Endothelial cell of umbilical vein (primary cell): ENCODE data around the gene PDHX. TPM values are rescaled to one million over a fixed set of nuclear protein-coding genes. Genes with fewer than 3 reads are reported as not detected.

ENCODE experiments used
- BruUV-seq: library from RNA; stranded (reverse); fragments of 400-500 nt; replicated peaks from 2 replicates; lab custom pipeline; 2021; lab: Mats Ljungman, UMichigan
- CTCF ChIA-PET: fragments of 300-600, 350-600 bp; sonication (Branson Sonifier 250); formaldehyde crosslinking; loops from one replicate; lab custom pipeline; 2021; ENCODE audit warnings: antibody characterized with exemption, inconsistent platforms; lab: Charles Lee
- POLR2A ChIA-PET: fragments of 300-600, 350-600 bp; sonication (Branson Sonifier 250); formaldehyde crosslinking; loops from one replicate; lab custom pipeline; 2021; ENCODE audit warnings: antibody characterized with exemption, inconsistent platforms; lab: Charles Lee
- DNase-seq: peaks from one replicate; pipeline ENCODE4 v3.0.0-alpha.2; 2011; ENCODE audit warnings: low read depth, low spot score
- FAIRE-seq: peaks from 2 replicates; lab custom pipeline; 2011; peaks lifted over from hg19 to GRCh38; lab: Jason Lieb, UNC
- H2AFZ ChIP-seq: 2 replicates; pipeline ENCODE4 v1.6.0; 2012; ENCODE audit warnings: low read depth, low read length, control low read depth, inconsistent platforms
- H3K27ac ChIP-seq: 2 replicates; pipeline ENCODE4 v1.5.1; 2011; ENCODE audit warnings: low read depth, mild to moderate bottlenecking, control low read depth, low read length, moderate library complexity; ENCODE audit not compliant: insufficient read depth
- H3K27me3 ChIP-seq, 2 experiments: 2 replicates each; pipeline versions ENCODE4 v1.6.0 to v1.6.1; 2011; ENCODE audit warnings: low read length in 2 of 2, mixed read lengths in 1 of 2; ENCODE audit not compliant: control insufficient read depth in 2 of 2, insufficient read depth in 2 of 2
- H3K36me3 ChIP-seq, 2 experiments: 2 replicates in 1 of 2; 3 replicates in 1 of 2; pipeline ENCODE4 v1.5.1; 2011; ENCODE audit warnings: low read length in 2 of 2, mild to moderate bottlenecking in 1 of 2, moderate library complexity in 1 of 2; ENCODE audit not compliant: control insufficient read depth in 2 of 2, insufficient read depth in 2 of 2; ENCODE audit errors: extremely low read depth in 1 of 2
- H3K4me1 ChIP-seq: 3 replicates; pipeline ENCODE4 v1.5.1; 2011; ENCODE audit warnings: mild to moderate bottlenecking, low read length; ENCODE audit not compliant: control insufficient read depth, insufficient read depth; ENCODE audit errors: extremely low read depth
- H3K4me2 ChIP-seq: 2 replicates; pipeline ENCODE4 v1.6.1; 2011; ENCODE audit warnings: low read length, control low read depth, mixed read lengths; ENCODE audit not compliant: insufficient read depth
- H3K4me3 ChIP-seq, 3 experiments: fragments of 200-600 bp in 1 of 3; sonication (generic), shearing (Covaris generic) in 1 of 3; replicated peaks in 1 of 3; 2 replicates each; pipeline ENCODE4 v1.5.1; 2011 to 2016; ENCODE audit warnings: control low read depth in 3 of 3, low read length in 3 of 3, mild to moderate bottlenecking in 2 of 3, inconsistent platforms in 1 of 3, low read depth in 1 of 3, moderate library complexity in 1 of 3; ENCODE audit not compliant: insufficient read depth in 1 of 3
- H3K79me2 ChIP-seq: 2 replicates; pipeline ENCODE4 v1.6.0; 2012; ENCODE audit warnings: low read length, inconsistent platforms; ENCODE audit not compliant: control insufficient read depth, insufficient read depth
- H3K9ac ChIP-seq: replicated peaks from 2 replicates; pipeline ENCODE3; 2011; ENCODE audit warnings: low read length, control low read depth; ENCODE audit not compliant: insufficient read depth; ENCODE audit errors: extremely low read depth
- H3K9me1 ChIP-seq: replicated peaks from 3 replicates; pipeline ENCODE4 v1.6.0; 2011; ENCODE audit warnings: mild to moderate bottlenecking, low read length; ENCODE audit not compliant: control insufficient read depth, insufficient read depth; ENCODE audit errors: extremely low read depth
- H3K9me3 ChIP-seq: replicated peaks from 2 replicates; pipeline ENCODE4 v1.5.1; 2012; ENCODE audit warnings: low read length, inconsistent platforms; ENCODE audit not compliant: control insufficient read depth, insufficient read depth
- H4K20me1 ChIP-seq: replicated peaks from 2 replicates; pipeline ENCODE3; 2011; ENCODE audit warnings: mild to moderate bottlenecking, low read length; ENCODE audit not compliant: control insufficient read depth, insufficient read depth; ENCODE audit errors: extremely low read depth
- CTCF ChIP-seq, 2 donors: IDR thresholded peaks; 1 replicate in 1 of 2; 2 replicates in 1 of 2; pipeline ENCODE4 v1.5.1; 2011; ENCODE audit warnings: low read length in 2 of 2, mild to moderate bottlenecking in 2 of 2, moderate library complexity in 2 of 2, control low read depth in 1 of 2, inconsistent platforms in 1 of 2, low read depth in 1 of 2; ENCODE audit not compliant: insufficient read depth in 1 of 2; ENCODE audit errors: extremely low read depth in 1 of 2
- EZH2 ChIP-seq: IDR thresholded peaks from 2 replicates; pipeline ENCODE4 v1.6.1; 2012; ENCODE audit warnings: borderline replicate concordance, low read depth, mild to moderate bottlenecking, moderate library complexity, low read length, inconsistent platforms; ENCODE audit not compliant: severe bottlenecking
- FOS ChIP-seq: IDR thresholded peaks from 2 replicates; pipeline ENCODE4 v1.6.1; 2011; ENCODE audit warnings: mild to moderate bottlenecking, low read length, moderate library complexity, borderline replicate concordance; ENCODE audit not compliant: insufficient read depth
- GATA2 ChIP-seq: IDR thresholded peaks from 2 replicates; pipeline ENCODE4 v1.7.0; 2011; ENCODE audit warnings: low read depth, mild to moderate bottlenecking, moderate library complexity, mixed read lengths, low read length; ENCODE audit not compliant: insufficient read length, insufficient read depth
- JUN ChIP-seq: IDR thresholded peaks from 2 replicates; pipeline ENCODE4 v1.6.1; 2011; ENCODE audit warnings: borderline replicate concordance, low read depth; ENCODE audit not compliant: insufficient read length, insufficient read depth
- MAX ChIP-seq: IDR thresholded peaks from 2 replicates; pipeline ENCODE4 v1.6.1; 2011; ENCODE audit not compliant: insufficient read depth, insufficient read length
- MYC ChIP-seq: IDR thresholded peaks from one replicate; pipeline ENCODE4 v1.6.1; 2011; ENCODE audit warnings: mild to moderate bottlenecking, low read depth, low read length
- POLR2A ChIP-seq: IDR thresholded peaks from 2 replicates; pipeline ENCODE4 v1.6.1; 2012; ENCODE audit warnings: low read depth, mild to moderate bottlenecking, control low read depth, low read length
- POLR2AphosphoS5 ChIP-seq: IDR thresholded peaks from 2 replicates; pipeline ENCODE4 v1.6.1; 2012; ENCODE audit warnings: low read depth, mild to moderate bottlenecking, control low read depth, low read length, moderate library complexity; ENCODE audit not compliant: insufficient read depth
- dilution Hi-C: fragments of 300-500 bp; cut with MboI; formaldehyde crosslinking; loops from one replicate; pipeline ENCODE4 v1.15.0; 2019; ENCODE audit warnings: low sequenced_read_pairs; ENCODE audit not compliant: extremely low pct_ligation_motif_present
- intact Hi-C: fragments of 100-400 bp; cut with micrococcal nuclease; formaldehyde crosslinking; loops from one replicate; pipeline ENCODE4 v1.10.0; 2022
- polyA plus RNA-seq, 4 experiments: library from polyadenylated mRNA; depleted of rRNA in 3 of 4; stranded (reverse) in 3 of 4; unstranded in 1 of 4; fragments of >200 nt; gene quantifications; 2 replicates each; pipeline versions ENCODE4 v1.2.1 to v1.2.3, GENCODE V29; 2011 to 2012; ENCODE audit warnings: missing spikeins in 1 of 4
- total RNA-seq: library from RNA; stranded (reverse); gene quantifications from 2 replicates; pipeline ENCODE4 v1.2.3, GENCODE V29; 2021

Gene PDHX
- total and polyA plus RNA-seq, 2 donors (not counting 3 experiments of a cell fraction or from before 2014, with no cell fraction given), result 10.5 to 30.5 TPM

GRCh38 chr11:34953955-34954354 is 37.5 kb downstream of the PDHX start:
- intact Hi-C loops, result no loop called here
- no peak for TF ChIP-seq CTCF (IDR thresholded peaks at IDR 0.05; ENCODE audit: extremely low read depth in 1 of 2, insufficient read depth in 1 of 2, low read depth in 1 of 2, low read length in 2 of 2)
- TF ChIP-seq EZH2, result no peak
- TF ChIP-seq POLR2AphosphoS5, result no peak
- no peak for TF ChIP-seq FOS
- no peak for TF ChIP-seq MYC
- no peak for TF ChIP-seq JUN
- no peak for TF ChIP-seq MAX
- TF ChIP-seq GATA2, result no peak
- no peak for TF ChIP-seq POLR2A
- Histone ChIP-seq H3K9me3 (no peaks in the 10 kb centered on the region), H2AFZ (no peak overlapping the region), H4K20me1 (no peaks in the 10 kb centered on the region), H3K9ac (no peak overlapping the region), H3K9me1 (no peaks in the 10 kb centered on the region), H3K4me3 (no peak overlapping the region), H3K36me3 (no peaks in the 10 kb centered on the region), H3K4me2 (no peak overlapping the region), H3K4me1 (no peaks in the 10 kb centered on the region), H3K27ac (no peak overlapping the region), H3K79me2 (no peaks in the 10 kb centered on the region), H3K27me3 (no peaks in the 10 kb centered on the region)
- no peak for DNase-seq
- no TSS peak for BruUV-seq
- no peak for FAIRE-seq
- ChIA-PET POLR2A (interaction anchor here (0.6 kb wide), 1 partner anchor 58 kb away, joined by 3 read pairs; no protein-coding TSS in a partner anchor), CTCF (interaction anchor here (1.2 to 2.3 kb wide), 3 partner anchors 11 to 43 kb away, joined by 3 to 8 read pairs (median 4); no protein-coding TSS in a partner anchor)
- dilution Hi-C loops, result no loop called here
